NK-92 (cell line): ENCODE measurements around the gene CASTOR1.
"Not testable (repeated sequence)": the region's sequence is repeated elsewhere in the genome, so short reads cannot be mapped to it uniquely, and the experiment has no call there.

Experiments used
- DNase-seq: peaks from one replicate; lab custom pipeline; 2025; ENCODE audit not compliant: unreplicated experiment; lab: John Stamatoyannopoulos, UW

CASTOR1 gene

DNA sequence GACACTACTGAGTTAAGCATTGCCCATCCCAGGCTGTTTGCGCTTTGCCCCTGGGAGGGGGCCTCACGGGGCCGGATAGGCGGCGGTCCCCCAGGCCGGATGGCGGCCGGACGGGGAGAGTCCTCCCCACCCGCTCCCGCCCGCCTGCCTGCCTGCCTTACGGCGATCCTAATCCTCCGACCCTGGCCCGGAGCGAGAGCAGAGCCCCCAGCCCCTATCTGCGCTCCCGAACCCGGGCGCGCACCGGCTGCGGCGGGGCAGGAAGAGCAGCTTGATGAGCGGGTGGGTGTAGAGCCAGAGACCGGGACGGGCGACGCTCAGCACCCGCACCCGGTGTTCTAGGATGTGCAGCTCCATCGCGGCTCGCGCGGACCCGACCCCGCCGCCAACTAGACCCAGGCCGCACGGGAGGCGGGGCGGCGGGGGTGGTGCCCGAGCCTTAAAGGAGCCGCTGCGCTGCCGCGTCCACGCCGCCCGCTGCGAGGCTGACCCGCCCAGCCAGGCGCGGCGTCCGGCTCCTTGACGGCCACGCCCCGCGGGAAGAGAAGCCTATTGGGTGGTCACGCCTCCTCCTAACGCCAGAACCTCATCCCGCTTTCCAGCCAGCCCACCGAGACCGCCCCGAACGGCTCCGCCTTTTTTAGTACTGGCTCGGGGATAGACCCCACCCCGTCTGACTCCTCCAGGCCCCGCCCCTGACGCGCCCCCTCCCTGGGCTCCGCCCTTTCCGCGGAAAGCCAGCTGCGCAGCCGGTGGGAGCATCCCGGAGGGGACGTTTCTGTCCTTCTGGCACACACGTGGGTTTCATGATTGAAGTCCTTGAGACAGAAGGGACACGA lies at the start of gene CASTOR1:
CASTOR1 (minus strand) TSS at position 365 of the 839 bp plus-strand sequence; CDS start at position 357, 8 bp downstream.
- DNase-seq: peak; percentile 8

DNA sequence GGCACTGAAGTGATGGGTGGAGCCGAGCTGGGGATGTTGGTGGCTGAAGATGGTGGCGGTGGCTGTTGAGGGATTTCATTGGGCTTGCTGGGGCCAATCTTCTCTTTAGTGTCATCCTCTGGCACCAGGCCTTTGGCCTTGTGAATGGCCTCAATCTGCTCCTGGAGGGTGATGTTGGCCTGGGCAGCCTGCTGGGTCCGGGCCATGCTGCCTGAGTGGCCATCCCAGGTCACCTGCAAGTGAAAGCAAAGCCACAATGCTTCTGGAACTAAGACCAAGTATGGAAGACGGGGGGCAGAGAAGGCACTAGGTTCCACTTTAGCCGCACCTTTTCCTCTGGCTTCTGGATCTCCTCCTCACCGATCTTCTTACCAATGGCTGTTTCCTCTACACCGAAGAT lies 49.5 kb upstream of the CASTOR1 start:
- DNase-seq: no peak

- not testable (repeated sequence) for DNase-seq
These were observed 49.0 kb upstream of the CASTOR1 start for GRCh38 chr22:30338341-30338740.

- no peak for DNase-seq
These were observed 48.1 kb upstream of the CASTOR1 start for GRCh38 chr22:30337461-30337778.

GRCh38 chr22:30336752-30337460 lies 47.6 kb upstream of the CASTOR1 start:
- DNase-seq: no peak

- no peak for DNase-seq
These were observed 45.9 kb upstream of the CASTOR1 start for GRCh38 chr22:30335236-30335635.

DNA sequence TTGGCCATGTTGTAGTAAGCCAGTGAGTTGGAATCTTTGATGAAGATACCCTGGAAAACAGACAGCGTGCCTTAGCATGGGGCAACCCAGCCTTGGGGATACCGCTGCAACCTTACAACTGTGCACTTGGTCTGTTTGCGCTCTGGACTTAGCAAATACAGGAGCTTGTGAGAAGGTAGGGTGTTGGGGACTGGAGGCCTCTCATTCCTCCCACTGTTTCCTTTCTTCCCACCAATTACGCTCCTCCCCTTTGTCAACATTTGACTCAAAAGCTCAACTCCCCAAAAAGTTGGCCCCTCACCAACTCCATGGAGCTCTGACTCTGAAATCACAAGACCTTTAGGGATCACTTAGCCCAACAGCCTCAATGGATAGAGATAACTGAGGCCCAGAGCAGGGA lies 45.3 kb upstream of the CASTOR1 start:
- DNase-seq: no peak

DNA sequence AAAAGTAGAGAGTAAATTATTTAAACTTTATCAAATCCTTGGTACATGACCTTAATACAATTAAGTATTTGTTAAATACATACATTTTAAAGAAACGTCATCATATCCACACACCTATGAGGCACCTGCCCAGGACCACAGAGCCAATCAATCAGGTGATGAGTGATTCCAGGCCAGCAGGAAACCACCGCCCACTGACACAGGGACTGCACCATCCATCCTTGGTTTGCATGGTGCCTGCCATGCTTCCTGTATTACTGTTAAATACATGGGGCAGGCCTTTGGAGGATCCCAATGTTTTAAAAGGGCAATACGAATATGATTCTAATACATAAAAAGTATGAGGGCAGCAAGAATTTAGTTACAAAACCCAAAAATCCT lies 44.4 kb upstream of the CASTOR1 start:
- no peak for DNase-seq

DNA sequence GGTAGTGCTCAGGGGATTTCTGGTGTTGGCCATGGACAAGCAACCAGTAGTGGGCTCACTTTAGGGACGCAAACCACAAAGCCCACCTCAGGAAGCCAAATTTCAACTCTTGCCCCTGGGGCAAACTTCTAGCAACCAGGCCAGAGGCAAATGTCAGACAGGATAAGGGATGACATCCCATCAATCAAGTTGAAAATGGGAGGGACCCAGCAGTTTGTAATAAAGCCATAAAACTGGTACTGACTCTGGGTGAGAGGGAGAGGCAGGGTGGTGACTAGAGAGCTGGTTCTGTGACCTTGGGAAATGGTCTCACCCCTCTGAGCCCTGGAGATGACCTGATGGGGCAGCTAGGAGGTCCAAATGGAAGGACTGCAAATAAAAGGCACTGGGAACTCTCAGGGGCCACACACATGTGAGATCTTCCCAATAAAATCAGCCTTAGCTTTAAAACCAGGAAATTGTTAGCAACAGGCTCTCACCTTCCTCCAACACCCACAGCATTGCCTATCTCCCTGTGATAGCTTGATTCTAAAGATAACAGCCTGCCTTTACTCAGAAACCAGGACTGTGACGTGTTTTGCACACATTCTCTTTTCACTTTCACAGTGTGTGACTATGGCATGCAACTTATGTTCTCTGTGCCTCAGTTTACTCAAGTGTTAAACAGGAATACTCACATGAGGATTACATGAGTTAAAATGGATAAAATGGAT lies 43.8 kb upstream of the CASTOR1 start:
- no peak for DNase-seq

- DNase-seq: no peak
These were observed 43.2 kb upstream of the CASTOR1 start for GRCh38 chr22:30332551-30332950.

- no peak for DNase-seq
These were observed 39.3 kb upstream of the CASTOR1 start for GRCh38 chr22:30328466-30329049.

DNA sequence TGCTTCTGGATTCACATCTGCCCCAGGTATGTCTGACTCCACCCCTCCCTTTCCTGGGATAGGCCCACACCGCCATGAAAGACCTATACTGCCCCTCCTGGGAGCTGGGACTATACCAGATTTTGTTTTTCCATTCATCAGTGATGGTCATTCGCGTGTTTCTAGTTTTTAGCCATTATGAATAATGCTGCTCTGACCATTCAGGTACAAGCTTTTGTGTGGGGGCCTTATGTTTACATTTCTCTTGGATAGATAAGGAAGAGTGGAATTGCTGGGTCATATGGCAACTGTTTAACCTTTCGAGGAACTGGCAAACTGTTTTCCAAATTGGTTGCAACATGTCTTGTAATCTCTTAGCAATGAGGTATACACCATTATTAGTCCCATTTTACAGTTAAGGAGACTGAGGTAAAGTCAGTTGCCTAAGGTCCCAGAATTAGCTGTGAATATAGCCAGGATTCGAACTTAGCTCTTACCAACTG lies 38.6 kb upstream of the CASTOR1 start:
- DNase-seq: no peak

- peak; percentile 80 for DNase-seq
These were observed 37.5 kb upstream of the CASTOR1 start, which contains the start of gene TBC1D10A for GRCh38 chr22:30326706-30327362. Gene TBC1D10A, minus strand, starts transcription at chr22:30326941. Its CDS starts 60 bp downstream, at chr22:30326881.

DNA sequence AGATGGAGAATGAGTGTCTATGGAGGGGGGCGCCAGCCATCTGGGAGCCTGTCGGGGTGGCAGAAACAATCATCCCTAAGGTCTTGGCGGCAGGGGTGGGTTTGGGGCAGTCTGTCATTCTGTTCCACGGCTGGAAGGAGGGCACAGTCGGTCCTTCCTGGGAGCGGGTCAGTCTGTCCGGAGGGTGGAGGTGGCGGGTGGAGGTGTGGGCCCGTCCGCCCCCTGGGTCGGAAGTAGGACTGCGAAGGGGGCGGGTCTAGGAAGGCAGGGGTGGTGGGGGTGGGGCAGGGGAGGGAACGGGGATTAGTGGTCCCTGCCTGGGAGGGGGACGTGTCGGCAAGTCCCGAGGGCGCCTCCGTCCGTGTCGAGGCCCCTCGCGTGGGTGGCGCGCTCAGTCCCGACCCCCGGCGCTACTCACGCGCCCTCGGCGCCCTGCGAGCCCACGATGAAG lies 37.0 kb upstream of the CASTOR1 start:
- DNase-seq: no peak

- DNase-seq: no peak
These were observed 36.5 kb upstream of the CASTOR1 start for GRCh38 chr22:30325724-30326254.

DNA sequence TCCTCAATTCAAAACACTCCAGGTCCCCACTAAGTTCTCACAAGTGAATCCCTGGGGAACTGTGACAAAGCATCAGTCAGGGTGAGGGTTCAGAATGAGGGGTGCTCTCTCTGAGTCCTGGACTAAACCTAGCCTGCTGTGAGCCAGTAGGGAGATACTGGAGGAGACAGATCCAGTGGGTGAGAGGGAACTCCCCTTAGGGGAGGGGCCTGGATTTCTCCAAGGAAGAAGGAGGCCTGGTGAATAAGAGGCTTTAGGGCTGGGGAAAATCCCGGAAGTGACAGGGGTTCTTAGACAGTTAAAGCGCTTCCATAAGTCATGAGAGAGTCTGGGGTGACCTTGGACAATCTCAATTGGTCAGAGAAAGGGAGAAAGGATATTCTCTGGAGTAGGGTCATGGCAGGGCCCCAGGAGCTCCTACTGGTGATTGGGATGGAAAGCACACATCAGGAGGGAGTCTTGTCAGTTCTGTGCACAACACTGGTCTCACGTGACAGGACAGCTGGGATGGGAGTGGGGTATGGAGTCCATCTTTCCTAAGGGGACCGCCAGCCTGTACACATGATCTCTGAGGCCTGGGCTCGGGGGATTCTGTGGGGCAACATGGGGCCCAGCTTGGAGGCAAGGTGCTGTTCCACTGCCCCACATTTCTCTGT lies 35.9 kb upstream of the CASTOR1 start:
- no peak for DNase-seq

DNA sequence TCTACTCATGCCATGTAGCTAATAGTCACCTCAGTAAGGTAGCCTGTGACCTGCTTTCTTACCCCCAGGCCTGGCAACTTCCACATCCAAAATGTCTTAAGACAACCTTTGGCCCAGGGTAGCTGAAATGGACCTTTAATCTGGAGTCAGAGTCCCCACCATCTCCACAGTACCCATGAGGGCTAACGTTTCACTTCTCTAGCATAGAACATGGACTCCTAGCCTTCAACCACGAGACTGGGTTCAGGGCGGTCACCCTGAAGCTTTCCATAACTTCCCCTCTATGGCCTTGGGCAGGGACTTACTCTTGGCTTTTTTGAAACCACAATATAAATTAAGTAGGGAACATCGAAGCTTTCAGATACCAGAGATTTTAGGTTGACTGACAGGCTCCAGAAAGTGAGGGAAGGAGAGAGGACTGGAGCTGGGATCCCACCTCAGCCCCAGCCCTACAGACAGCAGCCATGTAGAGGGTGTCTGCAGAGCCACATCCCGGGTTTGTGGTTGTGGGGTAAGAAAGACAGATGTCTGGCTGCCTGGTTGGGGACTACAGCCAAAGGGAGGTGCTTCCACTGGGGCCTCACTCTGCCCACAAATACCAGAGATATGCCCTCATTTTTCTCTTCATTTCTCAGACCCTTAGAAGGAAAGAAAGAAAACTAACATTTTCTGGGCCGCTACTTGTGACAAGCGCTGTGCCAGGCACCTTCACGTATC lies 34.9 kb upstream of the CASTOR1 start:
- DNase-seq: no peak

GRCh38 chr22:30323246-30323645 lies 33.9 kb upstream of the CASTOR1 start:
- no peak for DNase-seq

- no peak for DNase-seq
These were observed 32.2 kb upstream of the CASTOR1 start for GRCh38 chr22:30321461-30321860.
